Upper lobe of right lung (tissue), 1 donor: Measurements from ENCODE around the gene NKX2-3. TPM values are rescaled to one million over a fixed set of nuclear protein-coding genes. Genes with fewer than 3 reads are reported as not detected.

Source experiments
- ATAC-seq: fragments of 200-7000 bp; cut with Tn5 transposase; one replicate; pipeline ENCODE4 v1.9.1; 2020; ENCODE audit warnings: mild to moderate bottlenecking, moderate library complexity
- DNase-seq: peaks from one replicate; pipeline ENCODE4 v3.0.0-alpha.2; 2020
- H3K27ac ChIP-seq: fragments of 200-600 bp; one replicate; pipeline ENCODE4 v1.8.0; 2022
- H3K27me3 ChIP-seq: fragments of 200-600 bp; one replicate; pipeline ENCODE4 v1.8.0; 2022; ENCODE audit warnings: mild to moderate bottlenecking
- H3K36me3 ChIP-seq: fragments of 200-600 bp; one replicate; pipeline ENCODE4 v1.8.0; 2022
- H3K4me1 ChIP-seq: fragments of 200-600 bp; one replicate; pipeline ENCODE4 v1.8.0; 2022
- H3K4me3 ChIP-seq: fragments of 200-600 bp; one replicate; pipeline ENCODE4 v1.8.0; 2022; ENCODE audit warnings: mild to moderate bottlenecking
- H3K9me3 ChIP-seq: fragments of 200-600 bp; one replicate; pipeline ENCODE4 v1.8.0; 2022
- CTCF ChIP-seq: fragments of 200-600 bp; IDR thresholded peaks from one replicate; pipeline ENCODE4 v1.8.0; 2022; ENCODE audit warnings: antibody characterized with exemption
- intact Hi-C: fragments of 100-400 bp; cut with DNase I; formaldehyde crosslinking; loops from one replicate; pipeline ENCODE4 v1.11.0; 2022
- total RNA-seq: library from RNA; stranded (reverse); fragmentation: NEBNext Ultra II Directional; extraction: Animal tissue kit (Norgen Biotek cat#: 25700); gene quantifications from one replicate; pipeline ENCODE4 v1.2.1, GENCODE V29; 2021
- donor health status: DM: no; HTN: yes; CAD: no; lungs with severe emphysema.

Gene NKX2-3
- total RNA-seq, 1 donor from 2014 or later, result 0.26 TPM

- Histone ChIP-seq H3K4me1 (peaks cover 31% of the 10 kb centered on the region), H3K9me3 (no peaks in the 10 kb centered on the region), H3K36me3 (no peaks in the 10 kb centered on the region), H3K27me3 (peaks cover 99% of the 10 kb centered on the region), H3K4me3 (peak overlapping the region; percentile 29), H3K27ac (no peak overlapping the region)
- TF ChIP-seq CTCF, result no peak
- intact Hi-C loops, result no loop called here
- no peak for DNase-seq
- no peak for ATAC-seq
Observed at GRCh38 chr10:99537086-99537988, 4.6 kb downstream of the NKX2-3 start.

DNA sequence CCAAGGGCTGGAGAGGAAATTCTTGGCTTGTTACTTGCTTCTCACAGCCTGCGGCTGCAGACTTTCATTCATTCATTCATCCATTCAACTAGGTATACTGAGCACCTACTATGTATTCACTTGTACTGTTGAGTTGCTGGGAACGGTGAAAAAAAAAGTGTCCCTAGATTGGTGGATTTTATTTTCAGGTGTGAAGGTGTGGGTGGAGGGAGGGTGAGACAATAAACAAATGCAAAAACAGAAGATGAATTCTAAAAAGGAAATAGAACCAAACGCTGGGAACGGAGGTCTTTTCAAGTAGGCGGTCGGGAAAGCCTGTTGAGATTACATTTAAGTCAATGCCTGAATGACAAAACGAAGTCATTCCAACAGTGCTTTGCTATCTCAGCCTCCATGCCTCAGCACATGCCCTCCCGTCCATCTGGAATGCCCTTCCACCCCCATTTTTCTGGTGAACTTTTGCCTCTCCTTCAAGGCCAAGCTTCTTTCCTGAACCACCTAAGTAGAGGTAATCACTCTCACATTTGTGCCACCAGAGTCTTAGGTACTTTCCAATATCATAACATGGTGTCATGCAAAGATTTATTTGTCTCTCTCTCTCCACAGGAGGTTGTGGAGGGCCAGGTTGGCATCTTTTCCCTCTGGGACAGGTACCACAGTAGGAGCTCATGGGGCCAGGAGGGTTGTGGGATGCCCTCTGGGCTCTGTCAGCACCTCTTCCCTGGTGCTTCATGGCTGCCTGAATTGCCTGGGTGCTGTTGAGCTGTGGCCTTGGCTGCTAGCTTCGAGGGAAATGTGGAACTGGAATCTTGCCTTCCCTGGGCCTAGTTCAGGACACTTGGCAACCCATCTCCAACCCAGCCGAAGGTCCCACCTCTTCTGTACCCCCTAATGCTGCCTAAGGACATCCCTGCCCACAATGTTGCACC, 5.5 kb downstream of the NKX2-3 start:
- peaks cover 23% of the 10 kb centered on the region for H3K4me1 ChIP-seq
- H3K27ac ChIP-seq, result no peak overlapping the region
- peaks cover 99% of the 10 kb centered on the region for H3K27me3 ChIP-seq
- no peaks in the 10 kb centered on the region for H3K9me3 ChIP-seq
- ATAC-seq (no peak), DNase-seq (no peak)
- intact Hi-C loops, result no loop called here
- H3K4me3 ChIP-seq, result no peak overlapping the region
- H3K36me3 ChIP-seq, result no peaks in the 10 kb centered on the region
- no peak for TF ChIP-seq CTCF

DNA sequence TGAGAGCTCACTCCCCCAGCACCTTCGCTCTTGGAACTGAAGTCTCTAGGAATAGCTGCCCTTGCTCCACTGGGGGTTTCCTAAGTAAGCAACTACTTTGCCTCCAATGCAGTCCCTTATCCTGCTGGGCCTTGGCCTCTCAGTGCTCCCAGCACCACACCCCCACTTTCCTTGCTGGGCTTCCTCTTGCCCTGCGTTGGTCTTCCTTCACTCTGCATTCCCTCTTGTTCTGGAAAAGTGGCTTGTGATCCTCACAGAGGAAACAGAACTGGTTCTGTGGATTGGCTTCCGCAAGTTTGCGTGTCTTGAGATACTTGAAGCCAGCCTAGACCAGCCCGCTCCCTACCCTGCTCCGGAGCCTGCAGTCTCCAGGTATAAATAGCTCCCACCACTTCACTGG, 6.4 kb downstream of the NKX2-3 start:
- DNase-seq (no peak), ATAC-seq (no peak)
- Histone ChIP-seq H3K27me3 (peaks cover 97% of the 10 kb centered on the region), H3K27ac (no peak overlapping the region), H3K4me1 (peaks cover 23% of the 10 kb centered on the region), H3K36me3 (no peaks in the 10 kb centered on the region), H3K4me3 (no peak overlapping the region), H3K9me3 (no peaks in the 10 kb centered on the region)
- TF ChIP-seq CTCF, result no peak
- intact Hi-C loops, result no loop called here

GRCh38 chr10:99539820-99540219, 7.1 kb downstream of the NKX2-3 start:
- no peaks in the 10 kb centered on the region for H3K9me3 ChIP-seq
- H3K4me1 ChIP-seq, result peaks cover 16% of the 10 kb centered on the region
- no peak overlapping the region for H3K27ac ChIP-seq
- no peak overlapping the region for H3K4me3 ChIP-seq
- DNase-seq (no peak), ATAC-seq (no peak)
- H3K27me3 ChIP-seq, result peaks cover 91% of the 10 kb centered on the region
- H3K36me3 ChIP-seq, result no peaks in the 10 kb centered on the region
- TF ChIP-seq CTCF, result no peak
- intact Hi-C loops, result no loop called here

- H3K9me3 ChIP-seq, result no peaks in the 10 kb centered on the region
- TF ChIP-seq CTCF, result no peak
- intact Hi-C loops, result no loop called here
- peaks cover 86% of the 10 kb centered on the region for H3K27me3 ChIP-seq
- DNase-seq (no peak), ATAC-seq (no peak)
- peaks cover 14% of the 10 kb centered on the region for H3K4me1 ChIP-seq
- H3K27ac ChIP-seq, result no peak overlapping the region
- H3K36me3 ChIP-seq, result no peaks in the 10 kb centered on the region
- peak overlapping the region; percentile 19 for H3K4me3 ChIP-seq
Observed at GRCh38 chr10:99540306-99540656, 7.5 kb downstream of the NKX2-3 start.
